Panc1 (cell line): ENCODE data around the gene TPSG1. TPM values are rescaled to one million over a fixed set of nuclear protein-coding genes. Genes with fewer than 3 reads are reported as not detected.

Source experiments
- ATAC-seq: fragments of 200-7000 bp; cut with Tn5 transposase; 2 replicates; pipeline ENCODE4 v1.9.1; 2020; ENCODE audit warnings: mild to moderate bottlenecking, moderate library complexity
- BruUV-seq: library from RNA; stranded (reverse); fragments of 400-500 nt; replicated peaks from 2 replicates; lab custom pipeline; 2021; lab: Mats Ljungman, UMichigan
- CTCF ChIA-PET: fragments of 300-600 bp; sonication (Branson Sonifier 250); formaldehyde crosslinking; loops from one replicate; lab custom pipeline; 2022; ENCODE audit warnings: antibody characterized with exemption; lab: Charles Lee
- POLR2A ChIA-PET: fragments of 300-600 bp; sonication (Branson Sonifier 250); formaldehyde crosslinking; loops from one replicate; lab custom pipeline; 2022; ENCODE audit warnings: antibody characterized with exemption; lab: Charles Lee
- DNase-seq: peaks from one replicate; pipeline ENCODE4 v3.0.0-alpha.2; 2010; ENCODE audit warnings: low read depth, low spot score
- H3K27ac ChIP-seq: 2 replicates; pipeline ENCODE4 v1.5.1; 2011; ENCODE audit warnings: mild to moderate bottlenecking, low read length, inconsistent platforms
- H3K27me3 ChIP-seq: fragments of 200-500 bp; sonication (Bioruptor generic); 2 replicates; pipeline ENCODE4 v1.6.0; 2014; ENCODE audit warnings: low read length, inconsistent platforms; ENCODE audit not compliant: control insufficient read depth, insufficient read depth
- H3K36me3 ChIP-seq: fragments of 200-500 bp; sonication (Bioruptor generic); 2 replicates; pipeline ENCODE4 v1.5.1; 2014; ENCODE audit warnings: inconsistent platforms, mild to moderate bottlenecking, low read length, moderate library complexity; ENCODE audit not compliant: control insufficient read depth, insufficient read depth
- H3K4me1 ChIP-seq: 2 replicates; pipeline ENCODE4 v1.5.1; 2011; ENCODE audit warnings: inconsistent platforms, mild to moderate bottlenecking, low read length, moderate library complexity; ENCODE audit not compliant: control insufficient read depth, insufficient read depth
- H3K4me3 ChIP-seq, 2 experiments: 2 replicates each; pipeline ENCODE4 v1.5.1; 2011 to 2012; ENCODE audit warnings: low read depth in 2 of 2, low read length in 2 of 2, mild to moderate bottlenecking in 2 of 2, inconsistent platforms in 1 of 2, moderate library complexity in 1 of 2
- H3K9me3 ChIP-seq: fragments of 200-500 bp; sonication (Bioruptor generic); 2 replicates; pipeline ENCODE4 v1.5.1; 2014; ENCODE audit warnings: low read depth, mild to moderate bottlenecking, inconsistent platforms, low read length, moderate library complexity; ENCODE audit not compliant: control insufficient read depth, insufficient read depth
- CTCF ChIP-seq: fragments of 450-650 bp; IDR thresholded peaks from 2 replicates; pipeline ENCODE4 v1.5.1; 2017; ENCODE audit warnings: mild to moderate bottlenecking
- POLR2AphosphoS5 ChIP-seq: IDR thresholded peaks from 2 replicates; pipeline ENCODE4 v1.6.1; 2012; ENCODE audit warnings: mild to moderate bottlenecking, low read depth, low read length, moderate library complexity
- REST ChIP-seq, 2 experiments: IDR thresholded peaks; 2 replicates each; pipeline ENCODE4 v1.6.1; 2011 to 2012; ENCODE audit warnings: low read depth in 2 of 2, control low read depth in 1 of 2, low read length in 1 of 2, mild to moderate bottlenecking in 1 of 2, moderate library complexity in 1 of 2; ENCODE audit not compliant: insufficient read depth in 1 of 2
- SIN3A ChIP-seq: IDR thresholded peaks from 2 replicates; pipeline ENCODE4 v1.6.1; 2012; ENCODE audit warnings: low read depth, mild to moderate bottlenecking, low read length, moderate library complexity, borderline replicate concordance; ENCODE audit not compliant: insufficient read depth
- TCF7L2 ChIP-seq: IDR thresholded peaks from 2 replicates; pipeline ENCODE4 v1.6.1; 2011; ENCODE audit warnings: mild to moderate bottlenecking, low read depth, low read length, inconsistent platforms
- in situ Hi-C: cut with HindIII; loops from 2 replicates; pipeline ENCODE4 v1.10.0; 2016; ENCODE audit warnings: low sequenced_read_pairs, low pct_unique_long_range_greater_than_20kb
- intact Hi-C: fragments of 100-400 bp; cut with micrococcal nuclease; formaldehyde crosslinking; loops from one replicate; pipeline ENCODE4 v1.10.0; 2022; ENCODE audit not compliant: unreplicated experiment
- total RNA-seq: library from RNA; stranded (reverse); gene quantifications from one replicate; pipeline ENCODE4 v1.2.1, GENCODE V29; 2021; ENCODE audit not compliant: unreplicated experiment

Gene TPSG1
- total RNA-seq, 1 experiment from 2014 or later = 4.6 TPM

GRCh38 chr16:1208239-1208830 is 16.7 kb downstream of the TPSG1 start:
- Histone ChIP-seq H3K9me3 (no peaks in the 10 kb centered on the region), H3K27me3 (no peaks in the 10 kb centered on the region), H3K4me3 (no peak overlapping the region), H3K27ac (no peak overlapping the region), H3K4me1 (no peaks in the 10 kb centered on the region), H3K36me3 (no peaks in the 10 kb centered on the region; the same call in 1 of the 2 replicates)
- no peak for DNase-seq
- intact Hi-C loops (no loop called here), in situ Hi-C loops (no loop called here)
- no peak for ATAC-seq
- CTCF ChIA-PET = no interaction called here
- POLR2A ChIA-PET = no interaction called here
- no TSS peak for BruUV-seq
- TF ChIP-seq CTCF = no peak
- TF ChIP-seq POLR2AphosphoS5 = no peak
- no peak for TF ChIP-seq REST (IDR thresholded peaks at IDR 0.05; ENCODE audit: insufficient read depth in 1 of 2, low read depth in 2 of 2, low read length in 1 of 2)
- no peak for TF ChIP-seq TCF7L2
- no peak for TF ChIP-seq SIN3A

GRCh38 chr16:1206786-1207185 is 18.3 kb downstream of the TPSG1 start:
- Histone ChIP-seq H3K4me3 (no peak overlapping the region), H3K27me3 (no peaks in the 10 kb centered on the region), H3K27ac (no peak overlapping the region), H3K4me1 (no peaks in the 10 kb centered on the region), H3K36me3 (no peaks in the 10 kb centered on the region; the same call in 1 of the 2 replicates), H3K9me3 (no peaks in the 10 kb centered on the region)
- POLR2A ChIA-PET = no interaction called here
- DNase-seq (no peak), ATAC-seq (no peak)
- intact Hi-C loops = no loop called here
- TF ChIP-seq SIN3A = no peak
- TF ChIP-seq REST (IDR thresholded peaks at IDR 0.05; ENCODE audit: insufficient read depth in 1 of 2, low read depth in 2 of 2, low read length in 1 of 2) = no peak
- no peak for TF ChIP-seq TCF7L2
- no peak for TF ChIP-seq CTCF
- no peak for TF ChIP-seq POLR2AphosphoS5
- in situ Hi-C loops = no loop called here
- no TSS peak for BruUV-seq
- CTCF ChIA-PET = no interaction called here
